ENCODE data around the gene AQP10. TPM values are rescaled to one million over a fixed set of nuclear protein-coding genes. Genes with fewer than 3 reads are reported as not detected.

AQP10 gene
- total and polyA plus RNA-seq, 9 of the 15 experiments (the other 6 are each of a cell fraction or from before 2014, with no cell fraction given): 0.37 to 9.7 (median 1.9) TPM

DNA sequence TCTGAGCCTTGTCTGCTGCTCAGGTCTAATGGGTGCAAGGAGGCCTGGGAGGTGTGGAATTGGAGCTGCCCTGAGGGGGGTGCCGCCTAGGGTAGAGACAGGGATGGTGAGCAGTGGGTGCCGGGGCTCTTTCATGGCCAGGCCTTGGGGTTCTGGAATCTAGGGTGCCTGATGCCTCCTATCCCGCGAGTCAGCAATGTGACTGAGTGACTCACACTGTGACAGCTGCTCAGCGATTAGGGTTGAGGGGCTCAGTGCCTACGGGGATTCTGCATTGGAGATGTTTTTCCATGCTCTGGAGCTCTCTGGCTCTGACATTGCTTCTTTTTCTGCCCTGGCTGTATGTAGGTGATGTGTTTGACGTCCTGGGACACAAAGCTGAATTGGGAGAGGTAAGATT, 21.2 kb downstream of the AQP10 start:
- Histone ChIP-seq H4K20me1 (replicated peaks; ENCODE audit: control insufficient read depth, insufficient read depth, low read length) (no peaks in the 10 kb centered on the region), H3K27me3 (ENCODE audit: control insufficient read depth in 2 of 2, insufficient read depth in 2 of 2, low read length in 2 of 2) (no peaks in the 10 kb centered on the region), H3K36me3 (ENCODE audit: control insufficient read depth, insufficient read depth, low read length) (peaks cover 87% of the 10 kb centered on the region), H3K79me2 (ENCODE audit: control insufficient read depth, insufficient read depth, low read length) (no peaks in the 10 kb centered on the region), H3K27ac (ENCODE audit: extremely low read depth, low read depth, low read length) (no peak overlapping the region), H3K4me1 (replicated peaks in 1 of 2; ENCODE audit: control insufficient read depth in 2 of 2, insufficient read depth in 2 of 2, low read length in 2 of 2) (peaks cover 5 to 13% of the 10 kb centered on the region in 2 experiments), H3K9ac (ENCODE audit: insufficient read depth in 1 of 2, low read depth in 2 of 2, low read length in 2 of 2) (0 out of 4 replicates have a peak overlapping the region, but pooled peaks of 1 of the 2 experiments have one; percentile 19), H3K4me2 (ENCODE audit: insufficient read depth, low read length) (no peak overlapping the region), H2AFZ (ENCODE audit: low read depth, low read length) (no peak overlapping the region), H3K9me1 (ENCODE audit: control insufficient read depth, insufficient read depth, low read length) (no peaks in the 10 kb centered on the region), H3K9me3 (replicated peaks; ENCODE audit: control insufficient read depth, insufficient read depth, low read depth, low read length) (no peaks in the 10 kb centered on the region), H3K4me3 (no peak overlapping the region)
- POLR2A ChIA-PET: interaction anchor here (1.0 kb wide), 1 partner anchor 51 kb away, joined by 3 read pairs; no protein-coding TSS in a partner anchor
- intact Hi-C loops (cut with micrococcal nuclease) (no loop called here), in situ Hi-C loops (cut with MboI) (no loop called here)
- CTCF ChIA-PET (ENCODE audit: low intra/inter-chr PET ratio): no interaction called here
- DNase-seq (ENCODE audit: extremely low read depth in 1 of 4, low spot score in 3 of 4) (no peak), FAIRE-seq (no peak), ATAC-seq (no peak)
- WGBS (ENCODE audit: insufficient coverage, low coverage, missing lambda C conversion rate): 53% methylated on average over 7 of the region's 7 CpGs
- no TSS peak for BruUV-seq (replicated peaks)
- 0 out of 2 replicates have a peak, but pooled peaks have one; percentile 7 for TF ChIP-seq JUND (IDR thresholded peaks at IDR 0.05; ENCODE audit: borderline replicate concordance, low read depth, low read length)
- no peak for TF ChIP-seq JUND (tag; IDR thresholded peaks at IDR 0.05; ENCODE audit: borderline replicate concordance, low read depth, low read length)
- no peak for TF ChIP-seq MAFG (tag; conservative IDR thresholded peaks at IDR 0.05)

GRCh38 chr1:154342836-154343472, 22.1 kb downstream of the AQP10 start:
- intact Hi-C loops (cut with micrococcal nuclease) (no loop called here), in situ Hi-C loops (cut with MboI) (no loop called here)
- no peaks in the 10 kb centered on the region for H3K9me1 ChIP-seq (ENCODE audit: control insufficient read depth, insufficient read depth, low read length)
- no peaks in the 10 kb centered on the region for H3K9me3 ChIP-seq (replicated peaks; ENCODE audit: control insufficient read depth, insufficient read depth, low read depth, low read length)
- no peak overlapping the region for H3K4me3 ChIP-seq
- H3K9ac ChIP-seq (ENCODE audit: insufficient read depth in 1 of 2, low read depth in 2 of 2, low read length in 2 of 2): peak overlapping the region in 1 of 2 experiments; percentile 55; a peak in 1 of 4 replicates
- no peak for TF ChIP-seq NCOA6 (IDR thresholded peaks at IDR 0.05)
- no peak for TF ChIP-seq PBX2 (CRISPR knock-in tag; IDR thresholded peaks at IDR 0.05; ENCODE audit: low read depth)
- TF ChIP-seq PBX2 (tag; conservative IDR thresholded peaks at IDR 0.05; ENCODE audit: low read depth): no peak
- H3K36me3 ChIP-seq (ENCODE audit: control insufficient read depth, insufficient read depth, low read length): peaks cover 83% of the 10 kb centered on the region
- H4K20me1 ChIP-seq (replicated peaks; ENCODE audit: control insufficient read depth, insufficient read depth, low read length): no peaks in the 10 kb centered on the region
- peak; percentile 45; the same call in 1 of the 3 replicates for ATAC-seq
- H3K4me2 ChIP-seq (ENCODE audit: insufficient read depth, low read length): no peak overlapping the region
- no peak for DNase-seq (ENCODE audit: extremely low read depth in 1 of 4, low spot score in 3 of 4)
- WGBS (ENCODE audit: insufficient coverage, low coverage, missing lambda C conversion rate): 73% methylated on average over 18 of the region's 21 CpGs
- peaks cover 5 to 10% of the 10 kb centered on the region in 2 experiments; a peak in 4 of 5 replicates for H3K4me1 ChIP-seq (replicated peaks in 1 of 2; ENCODE audit: control insufficient read depth in 2 of 2, insufficient read depth in 2 of 2, low read length in 2 of 2)
- no peak for FAIRE-seq
- POLR2A ChIA-PET: interaction anchor here (2.0 kb wide), 1 partner anchor 7 kb away, joined by 5 read pairs; no protein-coding TSS in a partner anchor
- H3K27me3 ChIP-seq (ENCODE audit: control insufficient read depth in 2 of 2, insufficient read depth in 2 of 2, low read length in 2 of 2): no peaks in the 10 kb centered on the region
- CTCF ChIA-PET (ENCODE audit: low intra/inter-chr PET ratio): no interaction called here
- no peak overlapping the region for H3K27ac ChIP-seq (ENCODE audit: extremely low read depth, low read depth, low read length)
- no peak overlapping the region for H2AFZ ChIP-seq (ENCODE audit: low read depth, low read length)
- no TSS peak for BruUV-seq (replicated peaks)
- H3K79me2 ChIP-seq (ENCODE audit: control insufficient read depth, insufficient read depth, low read length): no peaks in the 10 kb centered on the region
